H1 (cell line): ENCODE measurements around the gene HDAC2.

Experiments
- EP300 ChIP-seq, 2 experiments: IDR thresholded peaks; 1 replicate in 1 of 2; 2 replicates in 1 of 2; pipeline ENCODE4 v1.6.1; 2011 to 2012; ENCODE audit warnings: low read depth in 2 of 2, low read length in 2 of 2, mild to moderate bottlenecking in 2 of 2, borderline replicate concordance in 1 of 2, inconsistent platforms in 1 of 2, moderate library complexity in 1 of 2
- EZH2 ChIP-seq: fragments of 200-600 bp; sonication (generic); IDR thresholded peaks from 2 replicates; pipeline ENCODE4 v1.7.1; 2012; ENCODE audit warnings: low read depth, mild to moderate bottlenecking, moderate library complexity, low read length, inconsistent platforms; ENCODE audit not compliant: severe bottlenecking
- GTF2F1 ChIP-seq: IDR thresholded peaks from 2 replicates; pipeline ENCODE4 v1.6.1; 2012; ENCODE audit warnings: low read depth, low read length, improper control_type of control experiment, borderline replicate concordance
- JUN ChIP-seq: IDR thresholded peaks from 2 replicates; pipeline ENCODE4 v1.6.1; 2011; ENCODE audit warnings: low read depth, mild to moderate bottlenecking, improper control_type of control experiment, low read length
- KDM1A ChIP-seq: fragments of 200-600, 300-600 bp; sonication (generic); IDR thresholded peaks from 2 replicates; pipeline ENCODE4 v1.7.1; 2016; ENCODE audit warnings: mild to moderate bottlenecking, low read length, borderline replicate concordance
- POLR2A ChIP-seq, 2 experiments: IDR thresholded peaks; 1 replicate in 1 of 2; 2 replicates in 1 of 2; pipeline ENCODE4 v1.6.1; 2011; ENCODE audit warnings: low read depth in 2 of 2, low read length in 2 of 2, mild to moderate bottlenecking in 2 of 2; ENCODE audit errors: control extremely low read depth in 1 of 2
- RFX5 ChIP-seq: IDR thresholded peaks from 2 replicates; pipeline ENCODE4 v1.6.1; 2011; ENCODE audit warnings: low read depth, low read length, improper control_type of control experiment, borderline replicate concordance
- SIN3A ChIP-seq, 2 experiments: IDR thresholded peaks in 1 of 2; conservative IDR thresholded peaks in 1 of 2; 2 replicates each; pipeline ENCODE4 v1.6.1; 2011 to 2012; ENCODE audit warnings: low read length in 2 of 2, improper control_type of control experiment in 1 of 2, low read depth in 1 of 2, mild to moderate bottlenecking in 1 of 2
- SP4 ChIP-seq: IDR thresholded peaks from 2 replicates; pipeline ENCODE4 v1.6.1; 2012; ENCODE audit warnings: low read length, inconsistent platforms
- TAF1 ChIP-seq: IDR thresholded peaks from 2 replicates; pipeline ENCODE4 v1.6.1; 2011; ENCODE audit warnings: mild to moderate bottlenecking, low read depth, low read length
- TF ChIP-seq, protein P1 (sequence below), 3 experiments: IDR thresholded peaks; 1 replicate in 2 of 3; 2 replicates in 1 of 3; pipeline versions ENCODE4 v1.5.1 to v1.6.1; 2011; ENCODE audit warnings: low read length in 3 of 3, mild to moderate bottlenecking in 3 of 3, inconsistent platforms in 2 of 3, low read depth in 1 of 3, moderate library complexity in 1 of 3; ENCODE audit not compliant: insufficient read depth in 1 of 3; ENCODE audit errors: control extremely low read depth in 1 of 3
- TF ChIP-seq, protein P2 (sequence below): IDR thresholded peaks from 2 replicates; pipeline ENCODE4 v1.6.1; 2011; ENCODE audit warnings: low read depth, mild to moderate bottlenecking, low read length; ENCODE audit not compliant: insufficient read depth

DNA sequence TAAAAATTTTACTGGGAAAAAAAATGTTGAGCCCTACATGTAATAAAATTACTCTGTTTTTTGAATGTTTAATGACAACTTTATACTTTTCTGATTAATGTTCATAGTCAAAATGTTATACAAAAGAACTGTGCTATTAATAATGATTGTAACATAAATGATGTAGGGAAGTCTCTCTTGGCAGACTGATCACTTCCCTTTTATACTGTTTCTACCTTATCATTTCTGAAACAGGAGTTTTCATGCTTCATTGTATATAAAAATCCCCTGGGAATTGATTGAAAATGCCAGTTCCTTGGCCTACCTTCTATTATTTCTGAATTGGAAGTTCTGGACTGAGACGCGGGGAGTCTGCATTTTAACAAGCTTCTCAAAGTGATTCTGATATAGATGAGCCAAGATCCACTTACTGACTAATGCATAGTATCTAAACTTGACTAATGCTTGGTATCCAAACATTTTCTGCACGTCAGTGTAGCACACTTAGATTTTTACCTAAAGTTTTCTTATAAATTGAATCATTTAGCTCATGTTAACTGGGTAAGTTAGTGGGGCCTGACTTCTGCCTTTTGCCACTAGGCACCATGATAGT, 7.2 kb upstream of the HDAC2 start:
- TF ChIP-seq KDM1A (no peak), EZH2 (no peak), SIN3A (conservative IDR thresholded peaks at IDR 0.05 in 1 of 2, IDR thresholded peaks at IDR 0.05 in 1 of 2; ENCODE audit: low read depth in 1 of 2, low read length in 2 of 2) (no peak), POLR2A (IDR thresholded peaks at IDR 0.05; ENCODE audit: control extremely low read depth in 1 of 2, low read depth in 2 of 2, low read length in 2 of 2) (no peak), EP300 (IDR thresholded peaks at IDR 0.05; ENCODE audit: borderline replicate concordance in 1 of 2, low read depth in 2 of 2, low read length in 2 of 2) (no peak), GTF2F1 (no peak), JUN (no peak), SP4 (no peak), RFX5 (no peak), TAF1 (no peak)
- TF ChIP-seq, protein P1, sequence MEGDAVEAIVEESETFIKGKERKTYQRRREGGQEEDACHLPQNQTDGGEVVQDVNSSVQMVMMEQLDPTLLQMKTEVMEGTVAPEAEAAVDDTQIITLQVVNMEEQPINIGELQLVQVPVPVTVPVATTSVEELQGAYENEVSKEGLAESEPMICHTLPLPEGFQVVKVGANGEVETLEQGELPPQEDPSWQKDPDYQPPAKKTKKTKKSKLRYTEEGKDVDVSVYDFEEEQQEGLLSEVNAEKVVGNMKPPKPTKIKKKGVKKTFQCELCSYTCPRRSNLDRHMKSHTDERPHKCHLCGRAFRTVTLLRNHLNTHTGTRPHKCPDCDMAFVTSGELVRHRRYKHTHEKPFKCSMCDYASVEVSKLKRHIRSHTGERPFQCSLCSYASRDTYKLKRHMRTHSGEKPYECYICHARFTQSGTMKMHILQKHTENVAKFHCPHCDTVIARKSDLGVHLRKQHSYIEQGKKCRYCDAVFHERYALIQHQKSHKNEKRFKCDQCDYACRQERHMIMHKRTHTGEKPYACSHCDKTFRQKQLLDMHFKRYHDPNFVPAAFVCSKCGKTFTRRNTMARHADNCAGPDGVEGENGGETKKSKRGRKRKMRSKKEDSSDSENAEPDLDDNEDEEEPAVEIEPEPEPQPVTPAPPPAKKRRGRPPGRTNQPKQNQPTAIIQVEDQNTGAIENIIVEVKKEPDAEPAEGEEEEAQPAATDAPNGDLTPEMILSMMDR (IDR thresholded peaks at IDR 0.05; ENCODE audit: control extremely low read depth in 1 of 3, insufficient read depth in 1 of 3, low read depth in 1 of 3, low read length in 3 of 3): no peak
- TF ChIP-seq, protein P2, sequence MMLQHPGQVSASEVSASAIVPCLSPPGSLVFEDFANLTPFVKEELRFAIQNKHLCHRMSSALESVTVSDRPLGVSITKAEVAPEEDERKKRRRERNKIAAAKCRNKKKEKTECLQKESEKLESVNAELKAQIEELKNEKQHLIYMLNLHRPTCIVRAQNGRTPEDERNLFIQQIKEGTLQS: no peak
